T47D (cell line): ENCODE data around the gene CD19.
"Not testable (repeated sequence)": the region's sequence is repeated elsewhere in the genome, so short reads cannot be mapped to it uniquely, and the experiment has no call there.

Experiments
- DNase-seq, 2 experiments: peaks; one replicate each; pipeline versions ENCODE4 v3.0.0 to v3.0.0-alpha.2; 2011 to 2012; ENCODE audit warnings: low read depth in 1 of 2, low spot score in 1 of 2
- JUND ChIP-seq: IDR thresholded peaks from 2 replicates; pipeline ENCODE4 v1.6.1; 2012; ENCODE audit warnings: low read depth
- in situ Hi-C: cut with HindIII; loops from 2 replicates; pipeline ENCODE4 v1.10.0; 2016; ENCODE audit warnings: low sequenced_read_pairs, low pct_unique_long_range_greater_than_20kb

The CD19 gene

DNA sequence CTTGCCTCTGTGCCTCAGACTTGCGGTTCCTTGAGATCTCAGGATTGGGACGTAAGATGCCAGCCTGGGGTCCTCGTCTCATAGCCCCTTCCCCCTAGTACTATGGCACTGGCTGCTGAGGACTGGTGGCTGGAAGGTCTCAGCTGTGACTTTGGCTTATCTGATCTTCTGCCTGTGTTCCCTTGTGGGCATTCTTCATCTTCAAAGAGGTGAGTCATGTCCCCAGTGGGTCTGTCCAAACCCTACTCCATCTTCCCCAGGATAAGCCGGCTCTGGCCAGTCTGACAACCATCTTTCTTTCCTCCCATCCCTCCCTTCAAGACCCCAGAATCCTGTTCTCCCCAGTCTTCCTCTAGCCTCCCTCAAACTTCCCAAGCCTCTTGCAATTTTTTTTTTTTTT, 3.6 kb downstream of the CD19 start:
- in situ Hi-C loops: no loop called here

DNA sequence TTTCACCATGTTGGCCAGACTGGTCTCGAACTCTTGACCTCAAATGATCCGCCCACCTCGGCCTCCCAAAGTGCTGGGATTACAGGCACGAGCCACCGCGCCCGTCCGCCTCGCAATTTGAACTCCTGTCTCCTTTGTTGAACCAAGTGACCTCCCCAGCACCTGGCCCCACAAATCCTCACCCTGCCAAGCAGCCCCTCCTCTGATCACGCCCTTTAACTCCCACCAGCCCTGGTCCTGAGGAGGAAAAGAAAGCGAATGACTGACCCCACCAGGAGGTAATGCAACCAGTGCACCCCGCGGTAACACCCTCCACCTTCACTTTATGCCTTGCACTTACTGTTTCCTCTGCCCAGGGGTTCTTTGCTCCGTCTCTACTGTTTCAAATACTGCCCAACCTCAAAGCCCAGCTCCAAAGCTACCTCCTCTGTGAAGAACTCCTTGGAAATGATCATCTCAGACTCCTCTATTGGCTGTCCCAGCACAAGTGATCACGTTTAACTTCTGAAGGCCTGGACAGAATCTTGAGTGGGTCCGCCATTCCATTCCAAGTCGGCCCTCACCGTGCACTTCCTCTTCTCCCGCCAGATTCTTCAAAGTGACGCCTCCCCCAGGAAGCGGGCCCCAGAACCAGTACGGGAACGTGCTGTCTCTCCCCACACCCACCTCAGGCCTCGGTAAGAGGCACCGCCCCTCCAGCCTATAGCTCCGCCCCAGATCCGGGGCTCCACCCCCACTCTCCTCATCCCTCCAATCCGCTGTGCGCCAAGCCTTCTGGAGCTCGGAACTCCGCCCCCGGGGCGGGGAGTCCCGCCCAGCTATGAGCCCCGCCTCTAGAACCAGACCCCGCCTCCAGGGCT, 4.4 kb downstream of the CD19 start:
- peak; percentile 97 to 98 for DNase-seq
- in situ Hi-C loops: no loop called here
- no peak for TF ChIP-seq JUND

More for the DNA sequence above, 3.6 kb downstream of the CD19 start:
- no peak for TF ChIP-seq JUND
- no peak for DNase-seq

DNA sequence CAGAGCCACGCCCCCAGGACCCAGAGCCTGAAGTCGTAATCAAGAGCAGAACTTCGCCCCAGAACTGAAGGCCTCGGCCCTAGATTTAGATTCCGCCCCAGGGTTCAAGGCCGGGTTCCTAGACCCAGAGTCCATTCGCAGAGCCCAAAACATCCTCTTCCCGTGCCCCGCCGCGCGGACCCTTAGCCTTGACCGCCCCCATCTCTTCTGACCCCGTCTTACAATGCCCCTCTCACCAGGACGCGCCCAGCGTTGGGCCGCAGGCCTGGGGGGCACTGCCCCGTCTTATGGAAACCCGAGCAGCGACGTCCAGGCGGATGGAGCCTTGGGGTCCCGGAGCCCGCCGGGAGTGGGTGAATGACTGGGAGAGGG, 5.0 kb downstream of the CD19 start:
- in situ Hi-C loops: no loop called here
- TF ChIP-seq JUND: no peak
- DNase-seq: no peak

DNA sequence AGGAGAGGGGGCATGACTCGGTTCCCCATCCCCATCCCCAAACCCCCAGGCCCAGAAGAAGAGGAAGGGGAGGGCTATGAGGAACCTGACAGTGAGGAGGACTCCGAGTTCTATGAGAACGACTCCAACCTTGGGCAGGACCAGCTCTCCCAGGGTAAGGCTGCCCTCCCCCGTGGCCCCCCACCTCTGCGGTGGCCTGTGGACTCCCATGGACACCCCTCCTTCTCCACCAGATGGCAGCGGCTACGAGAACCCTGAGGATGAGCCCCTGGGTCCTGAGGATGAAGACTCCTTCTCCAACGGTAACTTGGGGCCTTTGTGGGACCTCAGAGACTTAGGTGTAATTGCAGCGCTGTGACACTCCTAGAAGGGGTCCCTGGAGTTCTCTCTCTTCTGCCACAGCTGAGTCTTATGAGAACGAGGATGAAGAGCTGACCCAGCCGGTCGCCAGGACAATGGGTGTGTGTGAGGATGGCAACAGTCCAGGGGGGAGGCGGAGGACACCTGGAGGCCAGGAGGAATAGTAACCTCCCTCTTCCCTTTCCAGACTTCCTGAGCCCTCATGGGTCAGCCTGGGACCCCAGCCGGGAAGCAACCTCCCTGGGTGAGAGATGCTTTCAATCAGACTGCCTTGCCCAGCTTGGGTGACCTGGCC, 5.6 kb downstream of the CD19 start:
- in situ Hi-C loops: no loop called here
- DNase-seq: peak in 1 of 2 experiments; percentile 27

DNA sequence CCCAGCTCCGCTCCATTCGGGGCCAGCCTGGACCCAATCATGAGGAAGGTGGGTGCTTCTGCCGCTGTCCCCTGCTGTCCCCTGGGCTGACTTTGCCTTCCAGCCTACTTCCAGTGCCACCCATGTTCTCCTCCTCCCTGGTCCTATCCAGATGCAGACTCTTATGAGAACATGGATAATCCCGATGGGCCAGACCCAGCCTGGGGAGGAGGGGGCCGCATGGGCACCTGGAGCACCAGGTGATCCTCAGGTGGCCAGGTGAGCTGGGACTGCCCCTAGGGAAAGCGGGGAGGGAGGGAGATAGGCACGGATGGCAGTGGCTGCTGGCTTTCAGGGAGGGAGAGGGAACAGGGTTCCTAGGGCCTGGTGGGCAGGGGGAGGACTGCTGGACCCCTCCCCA, 7.0 kb downstream of the CD19 start:
- in situ Hi-C loops: no loop called here
- DNase-seq: no peak
- TF ChIP-seq JUND: no peak

More for the DNA sequence above, 5.6 kb downstream of the CD19 start:
- TF ChIP-seq JUND: no peak

DNA sequence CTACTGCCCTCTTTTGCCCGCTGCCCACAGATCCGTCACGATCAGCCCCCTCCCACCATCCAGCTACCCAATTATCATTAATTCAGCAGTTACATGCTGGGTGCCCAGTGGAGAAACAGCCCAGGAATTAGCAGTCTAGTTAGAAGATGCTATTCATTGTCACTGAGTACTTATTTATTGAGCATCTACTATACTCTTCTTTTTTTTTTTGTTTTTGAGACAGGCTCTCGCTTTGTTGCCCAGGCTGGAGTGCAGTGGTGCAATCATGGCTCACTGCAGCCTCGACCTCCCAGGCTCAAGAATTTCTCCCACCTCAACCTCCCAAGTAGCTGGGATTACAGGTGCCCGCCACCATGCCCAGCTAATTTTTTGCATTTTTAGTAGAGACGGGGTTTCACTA, 8.1 kb downstream of the CD19 start:
- DNase-seq, in situ Hi-C loops: not testable (repeated sequence)

DNA sequence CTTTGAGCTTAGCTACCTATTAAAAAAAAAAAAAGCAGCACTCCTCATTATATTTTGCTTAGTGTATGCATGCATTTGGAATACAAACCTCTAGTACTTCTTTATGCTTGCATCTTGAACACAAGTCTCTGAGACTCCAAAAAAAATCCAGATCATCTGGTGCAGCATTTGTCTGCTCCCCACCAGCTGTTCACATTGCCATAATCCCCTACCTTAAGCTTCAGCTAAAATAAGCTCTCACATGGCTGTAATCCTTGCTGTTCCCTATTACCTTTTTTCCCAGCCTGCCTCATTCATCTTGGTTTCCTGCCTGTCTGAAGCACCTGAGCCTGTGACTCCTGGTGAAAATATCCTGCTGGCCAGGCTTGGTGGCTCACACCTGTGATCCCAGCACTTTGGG, 11.5 kb downstream of the CD19 start:
- no peak for TF ChIP-seq JUND
- DNase-seq: no peak
- in situ Hi-C loops: no loop called here

DNA sequence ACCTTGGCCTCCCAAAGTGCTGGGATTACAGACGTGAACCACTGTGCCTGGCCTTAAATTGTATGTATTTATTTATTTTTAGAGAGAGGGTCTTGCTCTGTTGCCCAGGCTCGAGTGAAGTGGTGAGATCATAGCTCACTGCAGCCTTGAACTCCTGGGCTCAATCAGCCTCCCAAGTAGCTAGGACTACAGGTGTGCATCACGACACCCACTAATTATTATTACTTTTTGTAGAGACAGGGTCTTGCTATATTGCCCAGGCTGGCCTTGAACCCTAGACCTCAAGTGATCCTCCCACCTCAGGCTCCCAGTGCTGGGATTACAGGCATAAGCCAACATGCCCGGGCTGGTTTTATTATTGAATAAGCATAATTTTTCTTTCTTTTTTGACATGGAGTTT, 14.9 kb downstream of the CD19 start:
- TF ChIP-seq JUND: no peak
- in situ Hi-C loops: no loop called here
- no peak for DNase-seq

DNA sequence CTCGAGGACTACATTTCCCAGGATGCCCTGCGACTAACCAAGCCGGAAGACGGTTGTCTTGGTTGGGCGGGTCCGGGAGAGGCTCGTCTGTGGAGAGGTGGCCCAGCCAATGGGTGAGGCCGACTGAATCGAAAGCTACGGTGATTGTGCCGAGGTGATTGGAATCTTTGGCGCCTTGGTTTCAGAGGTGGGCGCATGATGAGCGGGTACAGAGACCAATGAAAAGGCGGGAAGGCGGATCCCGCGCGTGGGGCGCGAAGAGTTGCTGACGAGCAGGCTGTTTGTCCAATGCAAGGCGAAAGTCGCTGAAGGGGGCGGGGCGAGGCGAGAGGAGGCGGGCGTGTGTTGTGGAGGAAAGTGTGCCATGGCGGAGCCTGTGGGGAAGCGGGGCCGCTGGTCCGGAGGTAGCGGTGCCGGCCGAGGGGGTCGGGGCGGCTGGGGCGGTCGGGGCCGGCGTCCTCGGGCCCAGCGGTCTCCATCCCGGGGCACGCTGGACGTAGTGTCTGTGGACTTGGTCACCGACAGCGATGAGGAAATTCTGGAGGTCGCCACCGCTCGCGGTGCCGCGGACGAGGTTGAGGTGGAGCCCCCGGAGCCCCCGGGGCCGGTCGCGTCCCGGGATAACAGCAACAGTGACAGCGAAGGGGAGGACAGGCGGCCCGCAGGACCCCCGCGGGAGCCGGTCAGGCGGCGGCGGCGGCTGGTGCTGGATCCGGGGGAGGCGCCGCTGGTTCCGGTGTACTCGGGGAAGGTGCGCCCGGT, 19.1 kb downstream of the CD19 start, which contains the start of gene NFATC2IP:
NFATC2IP (plus strand) TSS at position 290 of the 762 bp plus-strand sequence; CDS start at position 365, 75 bp downstream.
- in situ Hi-C loops: no loop called here
- DNase-seq: peak; percentile 99 to 100
- TF ChIP-seq JUND: no peak

DNA sequence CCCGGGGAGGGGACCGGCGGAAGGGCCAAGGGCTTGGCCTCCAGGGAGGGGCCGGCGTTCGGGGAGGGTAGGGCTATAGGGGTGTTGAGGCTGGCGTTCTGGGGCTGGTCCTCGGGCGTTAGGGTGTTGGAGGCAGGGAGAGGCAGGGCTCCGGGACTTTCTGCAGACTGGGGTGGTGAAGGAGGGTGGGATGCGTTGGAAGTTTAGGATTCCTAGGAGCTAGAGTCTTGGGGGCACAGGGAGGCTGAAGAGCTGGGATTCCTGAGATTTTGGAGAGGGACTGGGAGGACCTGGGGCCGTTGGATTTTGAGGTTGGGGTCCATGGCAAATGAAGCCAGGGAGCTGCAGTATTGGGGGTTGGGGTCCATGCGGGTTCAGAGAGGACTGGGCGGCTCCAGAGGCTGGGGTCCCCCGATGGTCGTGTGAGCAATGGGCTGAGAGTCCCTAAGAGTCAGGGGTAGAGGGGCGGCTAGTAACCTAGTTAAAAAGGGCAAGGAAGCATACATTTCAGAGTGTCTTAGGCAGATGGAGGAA, 19.7 kb downstream of the CD19 start:
- TF ChIP-seq JUND: no peak
- in situ Hi-C loops: no loop called here
- no peak for DNase-seq

DNA sequence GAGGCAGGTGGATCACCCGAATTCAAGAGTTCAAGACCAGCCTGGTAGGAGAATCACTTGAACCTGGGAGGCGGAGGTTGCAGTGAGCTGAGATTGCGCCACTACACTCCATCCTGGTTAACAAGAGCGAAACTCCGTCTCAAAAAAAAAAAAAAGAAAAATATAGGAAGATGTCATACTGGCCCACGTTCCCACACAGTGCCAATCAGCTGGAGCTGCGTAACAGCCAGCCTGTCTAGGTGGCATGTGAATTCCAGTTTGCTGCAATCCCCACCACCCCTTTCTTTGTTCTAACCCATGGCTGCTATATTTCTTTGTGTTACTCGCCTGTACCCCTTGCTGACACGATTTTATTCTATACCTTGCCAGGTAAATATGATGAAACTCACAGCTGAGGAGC, 26.4 kb downstream of the CD19 start:
- in situ Hi-C loops: no loop called here
- DNase-seq: no peak
- TF ChIP-seq JUND: no peak

DNA sequence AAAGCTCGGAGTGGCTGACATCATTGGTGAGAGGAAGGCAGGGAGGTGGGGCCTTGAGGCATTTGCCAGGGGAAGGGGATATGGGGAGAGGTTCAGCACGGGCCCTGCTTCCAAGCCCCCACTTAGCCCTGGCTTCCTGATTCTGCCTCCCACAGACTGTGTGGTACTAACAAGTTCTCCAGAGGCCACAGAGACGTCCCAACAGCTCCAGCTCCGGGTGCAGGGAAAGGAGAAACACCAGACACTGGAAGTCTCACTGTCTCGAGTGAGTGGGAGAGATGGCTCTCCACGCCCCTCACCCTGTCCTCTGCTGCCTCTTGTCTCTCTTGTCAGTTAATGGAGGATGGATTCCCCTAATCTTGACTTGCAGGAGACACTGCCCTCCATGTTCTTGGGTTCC, 27.1 kb downstream of the CD19 start:
- in situ Hi-C loops: no loop called here
- DNase-seq: no peak
- TF ChIP-seq JUND: no peak
